Breast epithelium (tissue), 4 donors: ENCODE measurements around the gene CDH23. TPM values are rescaled to one million over a fixed set of nuclear protein-coding genes. Genes with fewer than 3 reads are reported as not detected.

Experiments used
- DNase-seq, 2 donors: peaks; one replicate each; pipeline ENCODE4 v3.0.0-alpha.2; 2019; ENCODE audit warnings: low spot score in 2 of 2
- H3K27ac ChIP-seq, 2 donors: fragments of 200-600 bp; sonication (generic) in 1 of 2; one replicate each; pipeline ENCODE4 v1.5.1; 2016 to 2019; ENCODE audit warnings: mild to moderate bottlenecking in 1 of 2
- H3K27me3 ChIP-seq, 2 donors: fragments of 200-600 bp; sonication (generic) in 1 of 2; one replicate each; pipeline versions ENCODE4 v1.5.1 to v1.6.0; 2017 to 2019; ENCODE audit warnings: control low read depth in 1 of 2, mild to moderate bottlenecking in 1 of 2
- H3K36me3 ChIP-seq: fragments of 200-600 bp; one replicate; pipeline ENCODE4 v1.5.1; 2019
- H3K4me1 ChIP-seq, 2 donors: fragments of 200-600 bp; sonication (generic); one replicate each; pipeline ENCODE4 v1.5.1; 2016 to 2019; ENCODE audit warnings: control low read depth in 1 of 2
- H3K4me3 ChIP-seq, 3 donors: fragments of 200-600 bp; sonication (generic); 1 replicate in 2 of 3; 2 replicates in 1 of 3; pipeline ENCODE4 v1.5.1; 2016 to 2019; ENCODE audit warnings: mild to moderate bottlenecking in 3 of 3, moderate library complexity in 2 of 3
- H3K9me3 ChIP-seq, 2 donors: fragments of 200-600 bp; sonication (generic) in 1 of 2; one replicate each; pipeline ENCODE4 v1.5.1; 2016 to 2019; ENCODE audit warnings: control low read depth in 1 of 2
- POLR2A ChIP-seq: fragments of 450-650 bp; IDR thresholded peaks from one replicate; pipeline ENCODE4 v1.6.1; 2016; ENCODE audit warnings: antibody characterized with exemption, mild to moderate bottlenecking, moderate library complexity
- POLR2AphosphoS5 ChIP-seq, 3 donors: sonication (generic); formaldehyde crosslinking; IDR thresholded peaks; one replicate each; pipeline ENCODE4 v1.6.1; 2017; ENCODE audit warnings: antibody characterized with exemption in 3 of 3
- intact Hi-C: fragments of 100-400 bp; cut with DNase I; formaldehyde crosslinking; loops from one replicate; pipeline ENCODE4 v1.15.1; 2023; ENCODE audit warnings: low total_unique reads
- total RNA-seq, 3 donors: library from RNA; depleted of rRNA; stranded (reverse); fragments of >200 nt; gene quantifications; one replicate each; pipeline ENCODE4 v1.1.0, GENCODE V29; 2016
- TF ChIP-seq, protein P1 (sequence below), 3 donors: fragments of 450-650 bp; IDR thresholded peaks; one replicate each; pipeline ENCODE4 v1.5.1; 2016 to 2017; ENCODE audit warnings: antibody characterized with exemption in 3 of 3, mild to moderate bottlenecking in 3 of 3, moderate library complexity in 3 of 3

The CDH23 gene
- total RNA-seq, 3 donors from 2014 or later = 8.5 to 13.8 (median 11.6) TPM

- intact Hi-C loops = no loop called here
- no peaks in the 10 kb centered on the region for H3K4me1 ChIP-seq
- no peak for TF ChIP-seq POLR2AphosphoS5 (IDR thresholded peaks at IDR 0.05)
- TF ChIP-seq, protein P1, sequence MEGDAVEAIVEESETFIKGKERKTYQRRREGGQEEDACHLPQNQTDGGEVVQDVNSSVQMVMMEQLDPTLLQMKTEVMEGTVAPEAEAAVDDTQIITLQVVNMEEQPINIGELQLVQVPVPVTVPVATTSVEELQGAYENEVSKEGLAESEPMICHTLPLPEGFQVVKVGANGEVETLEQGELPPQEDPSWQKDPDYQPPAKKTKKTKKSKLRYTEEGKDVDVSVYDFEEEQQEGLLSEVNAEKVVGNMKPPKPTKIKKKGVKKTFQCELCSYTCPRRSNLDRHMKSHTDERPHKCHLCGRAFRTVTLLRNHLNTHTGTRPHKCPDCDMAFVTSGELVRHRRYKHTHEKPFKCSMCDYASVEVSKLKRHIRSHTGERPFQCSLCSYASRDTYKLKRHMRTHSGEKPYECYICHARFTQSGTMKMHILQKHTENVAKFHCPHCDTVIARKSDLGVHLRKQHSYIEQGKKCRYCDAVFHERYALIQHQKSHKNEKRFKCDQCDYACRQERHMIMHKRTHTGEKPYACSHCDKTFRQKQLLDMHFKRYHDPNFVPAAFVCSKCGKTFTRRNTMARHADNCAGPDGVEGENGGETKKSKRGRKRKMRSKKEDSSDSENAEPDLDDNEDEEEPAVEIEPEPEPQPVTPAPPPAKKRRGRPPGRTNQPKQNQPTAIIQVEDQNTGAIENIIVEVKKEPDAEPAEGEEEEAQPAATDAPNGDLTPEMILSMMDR (IDR thresholded peaks at IDR 0.05) = no peak
- TF ChIP-seq POLR2A = no peak
Observed at GRCh38 chr10:71526653-71527052, 129.9 kb downstream of the CDH23 start.

DNA sequence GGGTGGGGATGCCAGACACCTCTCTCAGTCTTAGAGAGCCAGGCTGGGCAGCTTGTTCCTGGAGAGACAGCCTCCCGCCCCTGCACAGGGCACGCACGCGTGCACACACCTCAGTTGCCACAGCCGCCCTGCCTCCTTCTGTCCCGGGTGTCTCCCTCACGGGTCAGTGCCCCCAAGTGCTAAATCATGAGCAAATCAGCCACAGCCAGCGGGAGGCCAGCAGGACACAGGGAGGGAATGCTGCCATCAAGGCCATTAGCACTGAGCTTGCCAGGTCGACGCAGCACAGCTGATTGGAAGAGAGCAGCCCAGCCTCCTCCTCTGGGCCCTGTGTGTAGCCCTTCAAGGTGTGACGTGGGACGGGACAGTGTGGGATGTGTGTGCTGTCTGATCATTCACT lies 130.4 kb downstream of the CDH23 start:
- H3K27ac ChIP-seq = no peak overlapping the region
- no peaks in the 10 kb centered on the region for H3K27me3 ChIP-seq
- H3K4me1 ChIP-seq = no peaks in the 10 kb centered on the region
- DNase-seq = no peak
- H3K9me3 ChIP-seq = no peaks in the 10 kb centered on the region
- TF ChIP-seq POLR2AphosphoS5 (IDR thresholded peaks at IDR 0.05) (no peak), POLR2A (no peak)
- TF ChIP-seq, protein P1 (IDR thresholded peaks at IDR 0.05) = no peak
- H3K4me3 ChIP-seq = no peak overlapping the region
- H3K36me3 ChIP-seq = no peaks in the 10 kb centered on the region
- intact Hi-C loops = no loop called here

More at GRCh38 chr10:71526653-71527052, 129.9 kb downstream of the CDH23 start:
- Histone ChIP-seq H3K36me3 (no peaks in the 10 kb centered on the region), H3K27me3 (no peaks in the 10 kb centered on the region), H3K4me3 (no peak overlapping the region), H3K27ac (no peak overlapping the region), H3K9me3 (no peaks in the 10 kb centered on the region)
- no peak for DNase-seq

DNA sequence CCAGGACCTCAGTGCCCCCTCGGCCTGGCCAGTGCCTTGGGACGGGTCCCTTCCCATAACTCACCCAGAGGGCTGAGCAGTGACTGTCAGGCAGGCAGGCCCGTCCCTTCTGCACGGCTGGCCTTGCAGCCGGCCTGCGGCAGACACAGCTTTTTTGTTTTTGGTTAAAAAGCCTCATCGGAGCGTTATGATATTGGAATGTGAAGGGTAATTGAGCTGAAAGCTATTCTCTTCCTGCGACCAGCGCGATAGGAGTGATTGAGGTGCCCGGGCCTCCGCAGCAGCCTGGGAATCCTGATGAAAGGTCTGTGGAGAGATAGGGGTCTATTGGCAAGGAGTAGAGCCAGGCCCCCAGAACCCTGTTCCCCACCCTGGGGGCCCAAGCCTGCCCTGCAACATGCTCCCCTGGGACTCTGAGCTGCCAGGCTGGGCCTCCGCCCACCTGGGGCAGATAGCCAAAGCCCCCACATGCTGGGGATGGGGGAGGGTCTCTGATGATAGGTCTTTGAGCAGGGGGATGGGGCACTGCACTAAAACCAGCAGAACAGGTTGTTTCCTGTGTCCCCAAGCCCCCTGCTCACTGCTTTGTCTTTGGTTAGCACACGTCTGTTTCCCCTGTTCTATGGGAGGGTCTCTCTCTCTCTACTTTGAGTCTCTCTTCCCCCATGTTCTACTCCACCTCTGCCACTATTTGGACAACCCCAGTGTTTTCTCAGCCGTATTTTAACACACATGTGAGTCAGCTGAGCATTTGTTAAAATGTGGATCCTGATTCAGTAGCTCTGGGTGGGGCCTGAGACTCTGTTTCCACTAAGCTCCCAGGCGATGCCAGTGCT lies 131.9 kb downstream of the CDH23 start:
- DNase-seq = no peak
- no peaks in the 10 kb centered on the region for H3K9me3 ChIP-seq
- no peaks in the 10 kb centered on the region for H3K27me3 ChIP-seq
- H3K36me3 ChIP-seq = no peaks in the 10 kb centered on the region
- no peaks in the 10 kb centered on the region for H3K4me1 ChIP-seq
- no peak overlapping the region for H3K27ac ChIP-seq
- intact Hi-C loops = no loop called here
- no peak overlapping the region for H3K4me3 ChIP-seq
- TF ChIP-seq POLR2AphosphoS5 (IDR thresholded peaks at IDR 0.05) (no peak), POLR2A (no peak)
- TF ChIP-seq, protein P1 (IDR thresholded peaks at IDR 0.05) = no peak

DNA sequence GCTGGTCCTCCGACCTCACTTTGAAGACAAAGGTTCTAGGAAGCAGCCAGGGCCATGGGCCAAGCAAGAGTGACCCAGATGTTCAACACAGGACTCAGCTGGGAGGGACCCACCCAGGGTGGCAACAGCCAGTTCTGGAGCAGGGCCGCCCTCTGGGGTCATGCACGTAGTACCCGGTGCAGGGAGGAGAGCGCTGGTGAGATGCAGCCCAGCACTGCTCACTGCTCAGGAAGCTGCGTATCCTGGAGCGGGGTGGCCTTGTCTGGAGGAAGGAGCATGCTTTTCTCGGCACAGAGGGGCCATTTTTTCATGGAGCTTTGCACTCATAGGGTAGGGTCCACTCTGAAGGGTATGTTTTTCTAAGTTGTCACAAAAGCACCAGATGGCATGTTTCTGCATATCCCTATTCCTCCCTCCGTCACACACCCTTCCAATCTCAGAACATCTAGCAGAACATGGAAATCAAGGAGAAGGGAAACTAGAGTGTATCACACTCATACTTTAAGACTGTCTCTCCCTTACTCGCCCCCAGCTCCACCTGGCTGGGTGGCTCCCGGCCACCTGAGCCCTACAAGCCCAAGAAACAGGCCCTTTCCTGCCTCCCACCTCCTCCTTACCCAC lies 132.6 kb downstream of the CDH23 start:
- Histone ChIP-seq H3K27ac (no peak overlapping the region), H3K36me3 (no peaks in the 10 kb centered on the region), H3K4me3 (no peak overlapping the region), H3K4me1 (no peaks in the 10 kb centered on the region), H3K27me3 (no peaks in the 10 kb centered on the region), H3K9me3 (no peaks in the 10 kb centered on the region)
- intact Hi-C loops = no loop called here
- no peak for DNase-seq
- no peak for TF ChIP-seq POLR2AphosphoS5 (IDR thresholded peaks at IDR 0.05)
- no peak for TF ChIP-seq POLR2A
- TF ChIP-seq, protein P1 (IDR thresholded peaks at IDR 0.05) = no peak

- TF ChIP-seq POLR2A (no peak), POLR2AphosphoS5 (IDR thresholded peaks at IDR 0.05) (no peak)
- TF ChIP-seq, protein P1 (IDR thresholded peaks at IDR 0.05) = no peak
- Histone ChIP-seq H3K36me3 (no peaks in the 10 kb centered on the region), H3K4me3 (no peak overlapping the region), H3K9me3 (no peaks in the 10 kb centered on the region), H3K27ac (peak overlapping the region in 1 of 2 donors; percentile 7), H3K4me1 (no peaks in the 10 kb centered on the region), H3K27me3 (no peaks in the 10 kb centered on the region)
- DNase-seq = no peak
- intact Hi-C loops = no loop called here
Observed at GRCh38 chr10:71530781-71531180, 134.1 kb downstream of the CDH23 start.
